ENCODE data around the gene ZMYND15. TPM values are rescaled to one million over a fixed set of nuclear protein-coding genes. Genes with fewer than 3 reads are reported as not detected.

ZMYND15 gene
- total RNA-seq, 3 donors from 2014 or later (not counting 1 experiment from before 2014, with no cell fraction given) = 0.52 to 3.5 (median 0.93) TPM

GRCh38 chr17:4722678-4723240, 16.9 kb upstream of the ZMYND15 start:
- Histone ChIP-seq H3K4me1 (ENCODE audit: control insufficient read depth, insufficient read depth, low read length) (peaks cover 21% of the 10 kb centered on the region), H3K9me3 (ENCODE audit: control insufficient read depth, insufficient read depth, low read length) (no peaks in the 10 kb centered on the region), H3K36me3 (ENCODE audit: control insufficient read depth, insufficient read depth, low read length) (peaks cover 33% of the 10 kb centered on the region), H3K27ac (ENCODE audit: low read length) (no peak overlapping the region), H3K27me3 (ENCODE audit: control insufficient read depth, insufficient read depth, low read length) (no peaks in the 10 kb centered on the region), H3K4me3 (ENCODE audit: low read length) (no peak overlapping the region)
- WGBS (ENCODE audit: insufficient coverage) = 84% methylated on average over 16 of the region's 16 CpGs
- DNase-seq (no peak), ATAC-seq (no peak)
- no peak overlapping the region for H3K4me3 Mint-ChIP-seq
- intact Hi-C loops (cut with micrococcal nuclease) = no loop called here
- H3K27ac Mint-ChIP-seq = peak overlapping the region in 1 of 2 donors; percentile 12
- peaks cover 7% of the 10 kb centered on the region for H3K36me3 Mint-ChIP-seq
- H3K9me3 Mint-ChIP-seq = no peaks in the 10 kb centered on the region
- TF ChIP-seq, protein P1, sequence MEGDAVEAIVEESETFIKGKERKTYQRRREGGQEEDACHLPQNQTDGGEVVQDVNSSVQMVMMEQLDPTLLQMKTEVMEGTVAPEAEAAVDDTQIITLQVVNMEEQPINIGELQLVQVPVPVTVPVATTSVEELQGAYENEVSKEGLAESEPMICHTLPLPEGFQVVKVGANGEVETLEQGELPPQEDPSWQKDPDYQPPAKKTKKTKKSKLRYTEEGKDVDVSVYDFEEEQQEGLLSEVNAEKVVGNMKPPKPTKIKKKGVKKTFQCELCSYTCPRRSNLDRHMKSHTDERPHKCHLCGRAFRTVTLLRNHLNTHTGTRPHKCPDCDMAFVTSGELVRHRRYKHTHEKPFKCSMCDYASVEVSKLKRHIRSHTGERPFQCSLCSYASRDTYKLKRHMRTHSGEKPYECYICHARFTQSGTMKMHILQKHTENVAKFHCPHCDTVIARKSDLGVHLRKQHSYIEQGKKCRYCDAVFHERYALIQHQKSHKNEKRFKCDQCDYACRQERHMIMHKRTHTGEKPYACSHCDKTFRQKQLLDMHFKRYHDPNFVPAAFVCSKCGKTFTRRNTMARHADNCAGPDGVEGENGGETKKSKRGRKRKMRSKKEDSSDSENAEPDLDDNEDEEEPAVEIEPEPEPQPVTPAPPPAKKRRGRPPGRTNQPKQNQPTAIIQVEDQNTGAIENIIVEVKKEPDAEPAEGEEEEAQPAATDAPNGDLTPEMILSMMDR (IDR thresholded peaks at IDR 0.05) = no peak
- H3K27me3 Mint-ChIP-seq (ENCODE audit: low read depth in 2 of 2) = no peaks in the 10 kb centered on the region
- H3K4me1 Mint-ChIP-seq = peaks cover 18 to 36% of the 10 kb centered on the region in 2 donors

- Histone ChIP-seq H3K27ac (ENCODE audit: low read length) (no peak overlapping the region), H3K4me3 (ENCODE audit: low read length) (no peak overlapping the region), H3K27me3 (ENCODE audit: control insufficient read depth, insufficient read depth, low read length) (no peaks in the 10 kb centered on the region), H3K9me3 (ENCODE audit: control insufficient read depth, insufficient read depth, low read length) (no peaks in the 10 kb centered on the region), H3K36me3 (ENCODE audit: control insufficient read depth, insufficient read depth, low read length) (peaks cover 14% of the 10 kb centered on the region), H3K4me1 (ENCODE audit: control insufficient read depth, insufficient read depth, low read length) (peaks cover 7% of the 10 kb centered on the region)
- WGBS (ENCODE audit: insufficient coverage) = 91% methylated on average over 5 of the region's 5 CpGs
- Mint-ChIP-seq H3K4me1 (peaks cover 18 to 24% of the 10 kb centered on the region in 2 donors), H3K4me3 (no peak overlapping the region), H3K27ac (peak overlapping the region in 1 of 2 donors; percentile 6), H3K27me3 (ENCODE audit: low read depth in 2 of 2) (no peaks in the 10 kb centered on the region), H3K9me3 (no peaks in the 10 kb centered on the region), H3K36me3 (peaks cover 2% of the 10 kb centered on the region)
- intact Hi-C loops (cut with micrococcal nuclease) = no loop called here
- no peak for DNase-seq
- ATAC-seq = no peak
- TF ChIP-seq, protein P1 (IDR thresholded peaks at IDR 0.05) = no peak
Observed at GRCh38 chr17:4724650-4725049, 15.0 kb upstream of the ZMYND15 start.

- Histone ChIP-seq H3K27me3 (ENCODE audit: control insufficient read depth, insufficient read depth, low read length) (no peaks in the 10 kb centered on the region), H3K27ac (ENCODE audit: low read length) (no peak overlapping the region), H3K9me3 (ENCODE audit: control insufficient read depth, insufficient read depth, low read length) (no peaks in the 10 kb centered on the region), H3K36me3 (ENCODE audit: control insufficient read depth, insufficient read depth, low read length) (peaks cover 4% of the 10 kb centered on the region), H3K4me1 (ENCODE audit: control insufficient read depth, insufficient read depth, low read length) (peaks cover 11% of the 10 kb centered on the region), H3K4me3 (ENCODE audit: low read length) (no peak overlapping the region)
- ATAC-seq (peak in 1 of 3 donors; percentile 44), DNase-seq (no peak)
- TF ChIP-seq, protein P1 (IDR thresholded peaks at IDR 0.05) = no peak
- H3K27me3 Mint-ChIP-seq (ENCODE audit: low read depth in 2 of 2) = no peaks in the 10 kb centered on the region
- H3K27ac Mint-ChIP-seq = peak overlapping the region in 1 of 2 donors; percentile 56
- no peak overlapping the region for H3K4me3 Mint-ChIP-seq
- intact Hi-C loops (cut with micrococcal nuclease) = no loop called here
- H3K36me3 Mint-ChIP-seq = no peaks in the 10 kb centered on the region
- peaks cover 18 to 19% of the 10 kb centered on the region in 2 donors for H3K4me1 Mint-ChIP-seq
- no peaks in the 10 kb centered on the region for H3K9me3 Mint-ChIP-seq
- WGBS (ENCODE audit: insufficient coverage) = 90% methylated on average over 2 of the region's 9 CpGs
Observed at GRCh38 chr17:4725646-4726310, 13.9 kb upstream of the ZMYND15 start.

All from natural killer cell (primary cell).